GM21360 (cell line): ENCODE results near the gene PM20D2.

Source experiments
- ATAC-seq: cut with Tn5 transposase; IDR thresholded peaks from one replicate; pipeline ENCODE4 v1.9.1; 2021; ENCODE audit warnings: mild to moderate bottlenecking, moderate library complexity; ENCODE audit not compliant: unreplicated experiment

PM20D2 gene

DNA sequence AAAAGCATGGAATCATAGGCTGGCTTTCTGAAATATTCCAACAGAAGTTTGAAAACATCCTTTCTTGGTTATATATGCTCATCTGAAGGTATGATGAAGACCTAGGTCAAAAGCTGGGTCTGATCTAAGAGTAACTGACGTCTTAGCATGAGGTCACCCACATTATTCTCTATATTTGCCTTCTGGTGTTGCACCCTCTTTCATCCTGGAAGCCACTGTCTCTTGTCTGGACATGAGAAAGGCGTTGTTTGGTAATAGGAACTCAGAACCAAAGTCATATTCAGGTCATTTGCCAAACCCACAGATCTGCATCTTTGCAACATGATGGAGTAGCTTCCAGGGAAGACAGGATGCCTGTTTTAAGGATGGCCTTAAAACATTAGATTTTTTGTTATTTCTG is 53.7 kb downstream of the PM20D2 start:
- no peak for ATAC-seq

DNA sequence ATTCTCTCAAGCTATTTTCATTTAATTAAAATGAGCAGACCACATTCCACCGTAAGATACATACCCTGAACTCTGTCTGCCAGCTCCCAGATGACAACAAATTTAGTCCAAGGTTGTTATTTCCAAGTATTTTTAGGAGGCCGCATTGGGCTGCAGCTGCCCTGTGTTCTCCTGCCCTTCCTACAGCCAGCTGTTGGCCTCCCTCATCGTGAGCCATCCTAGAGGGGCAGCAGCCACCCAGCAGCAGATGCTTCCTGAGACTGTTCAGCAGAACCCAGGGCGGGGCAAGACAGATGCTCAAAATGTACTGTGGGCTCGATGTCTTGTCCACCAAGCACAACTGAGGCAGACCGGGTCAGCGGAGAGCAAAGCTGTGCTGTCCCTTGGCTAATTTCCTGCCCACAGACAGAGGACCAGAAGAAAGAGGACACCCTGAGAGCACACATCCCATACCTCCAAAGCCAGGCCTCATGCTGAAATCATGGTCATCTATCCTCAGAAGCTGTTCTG is 54.9 kb downstream of the PM20D2 start:
- no peak for ATAC-seq

DNA sequence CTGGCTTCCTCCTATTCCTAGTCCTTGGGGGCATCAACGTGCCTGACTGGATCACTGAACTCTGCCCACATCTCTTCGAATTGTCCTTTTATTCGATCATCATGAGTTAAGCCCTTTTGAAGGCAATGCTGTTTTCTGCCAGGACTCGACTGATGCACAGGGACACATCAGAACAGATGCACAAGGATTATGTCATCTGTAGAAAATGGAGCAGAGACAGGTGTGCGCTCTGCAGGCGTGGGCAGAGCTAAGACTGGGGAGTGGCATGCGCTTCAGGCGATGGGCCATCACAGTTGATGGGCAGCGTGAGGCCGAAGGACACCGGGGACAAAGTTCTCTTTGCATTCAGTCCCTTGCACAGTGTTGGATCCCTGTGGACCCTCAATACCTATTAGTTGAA is 58.2 kb downstream of the PM20D2 start:
- no peak for ATAC-seq

DNA sequence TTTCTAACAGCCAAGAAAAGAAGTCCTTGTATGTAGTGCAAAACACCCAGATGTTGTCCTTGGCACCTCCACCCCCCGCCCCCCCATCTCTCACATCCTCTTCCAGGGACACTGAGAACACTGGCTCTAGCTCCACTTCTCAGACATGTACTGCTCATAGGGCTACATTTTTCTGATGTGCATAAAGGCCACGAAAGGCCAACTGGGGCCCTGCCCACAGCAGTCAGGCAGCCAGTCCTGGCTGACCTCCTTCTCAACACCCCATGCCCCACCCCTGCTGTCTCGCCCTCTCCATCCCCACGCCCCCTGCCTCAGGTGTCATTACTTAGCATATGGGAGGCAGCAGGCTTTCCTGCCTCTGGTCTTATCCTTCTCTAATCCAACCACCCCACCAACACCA is 60.0 kb downstream of the PM20D2 start:
- no peak for ATAC-seq

DNA sequence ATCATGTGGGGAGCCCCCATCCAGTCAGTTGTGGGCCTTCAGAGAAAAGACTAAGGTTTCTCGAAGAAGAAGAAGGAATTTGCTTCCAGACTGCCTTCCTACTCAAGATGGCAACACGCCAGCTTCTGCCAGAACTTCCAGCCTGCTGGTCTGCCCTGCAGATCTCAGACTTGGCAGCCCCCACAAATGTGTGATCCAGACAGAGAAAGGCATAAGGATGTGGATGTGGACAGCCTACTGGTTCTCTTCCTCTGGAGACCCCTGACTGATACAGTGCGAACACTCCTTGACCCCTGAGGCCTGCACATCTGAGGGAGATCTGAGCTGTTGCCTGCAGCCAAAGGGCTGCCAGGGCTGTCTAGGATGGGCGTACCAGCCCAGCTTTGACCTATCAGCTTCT is 62.7 kb downstream of the PM20D2 start:
- ATAC-seq: no peak

DNA sequence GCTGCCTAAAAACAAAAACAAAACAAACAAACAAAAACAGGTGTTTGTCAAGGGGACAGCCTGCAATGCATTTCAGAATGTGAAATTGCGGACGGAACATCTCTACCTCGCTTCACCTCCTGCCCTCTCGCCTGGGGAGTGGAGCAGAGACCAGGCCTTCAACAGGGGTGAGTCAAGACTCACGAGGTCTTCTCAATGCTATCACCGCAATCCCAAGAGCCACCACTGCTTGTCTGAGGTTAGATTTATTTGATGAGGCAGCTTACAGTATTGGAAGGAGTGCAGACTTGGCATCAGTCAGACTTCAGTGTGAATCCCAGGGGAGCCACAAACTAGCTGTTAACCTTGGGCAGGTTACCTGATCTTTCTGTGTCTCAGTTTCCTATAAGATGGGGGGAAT is 63.6 kb downstream of the PM20D2 start:
- no peak for ATAC-seq

DNA sequence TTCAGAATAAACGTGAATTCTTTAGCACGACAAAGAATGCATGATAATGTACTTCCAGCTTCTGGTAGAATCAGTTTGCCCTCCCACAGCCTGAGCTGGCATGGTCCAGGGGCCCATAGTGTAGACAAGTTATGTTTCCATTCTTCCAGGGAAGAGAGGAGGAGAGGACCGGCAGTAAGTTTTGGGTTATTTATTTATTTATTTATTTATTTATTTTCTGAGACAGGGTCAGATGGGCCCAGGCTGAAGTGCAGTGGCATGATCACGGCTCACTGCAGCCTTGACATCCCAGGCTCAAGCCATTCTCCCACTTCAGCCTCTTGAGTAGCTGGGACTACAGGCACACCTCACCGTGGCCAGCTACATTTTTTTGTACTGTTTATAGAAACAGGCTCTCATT is 66.6 kb downstream of the PM20D2 start:
- no peak for ATAC-seq

DNA sequence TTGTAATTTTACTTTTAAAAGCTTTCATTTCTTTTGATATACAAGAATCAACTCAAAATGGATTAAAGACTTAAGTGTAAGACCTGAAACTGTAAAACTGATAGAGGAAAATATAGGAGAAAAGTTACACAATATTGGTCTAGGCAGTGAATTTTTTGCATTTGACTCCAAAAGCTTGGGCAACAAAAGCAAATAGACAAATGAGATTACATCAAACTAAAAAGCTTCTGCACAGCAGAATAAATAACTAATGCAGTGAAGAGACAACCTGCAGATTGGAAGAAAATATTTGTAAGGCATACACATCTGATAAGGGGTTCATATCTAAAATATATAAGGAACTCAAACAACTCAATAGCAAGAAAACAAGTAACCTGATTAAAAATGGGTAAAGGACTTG is 68.3 kb downstream of the PM20D2 start:
- ATAC-seq: no peak
